Stimulated activated CD8-positive, alpha-beta memory T cell treated with anti-CD3 and anti-CD28 coated beads, Interleukin-2, amount 100 ng/mL, for 1 hour (primary cell): Measurements from ENCODE around the gene FERMT3.

Source experiments
- DNase-seq, 2 donors: peaks; one replicate each; pipeline ENCODE4 v3.0.0-alpha.2; 2020; ENCODE audit warnings: low read depth in 2 of 2

FERMT3 gene

DNA sequence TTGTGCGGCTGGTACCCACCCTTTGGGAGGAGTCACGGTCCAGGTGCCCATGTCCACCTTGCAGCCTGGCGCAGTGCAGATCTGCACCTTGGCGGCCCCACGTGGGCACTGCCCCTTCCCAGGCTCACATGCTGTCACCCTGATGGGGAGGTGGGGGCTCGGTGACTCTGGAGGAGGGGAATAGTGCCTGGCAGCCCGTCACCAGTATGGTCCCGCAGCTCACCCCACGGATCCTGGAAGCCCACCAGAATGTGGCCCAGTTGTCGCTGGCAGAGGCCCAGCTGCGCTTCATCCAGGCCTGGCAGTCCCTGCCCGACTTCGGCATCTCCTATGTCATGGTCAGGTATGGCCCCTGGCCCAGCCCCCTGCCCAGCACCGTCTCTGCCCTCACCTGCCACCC is 14.3 kb downstream of the FERMT3 start:
- no peak for DNase-seq

DNA sequence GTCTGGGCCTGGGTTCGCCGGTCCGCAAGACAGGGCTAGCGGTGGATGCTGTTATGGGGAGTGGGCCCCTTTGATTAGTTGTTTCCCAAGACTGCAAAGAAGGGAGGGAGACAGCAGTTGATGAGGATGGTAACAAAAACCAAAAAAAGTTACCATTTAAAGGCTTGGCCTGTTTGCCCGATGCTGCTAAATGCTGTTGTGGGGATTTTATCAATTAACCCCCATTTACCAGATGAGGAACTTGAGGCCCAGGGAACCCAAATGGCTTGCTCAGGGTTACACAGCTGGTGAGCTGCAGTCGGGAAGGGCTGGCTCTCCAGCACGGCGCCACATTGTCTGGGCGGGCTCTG is 16.1 kb downstream of the FERMT3 start:
- DNase-seq = no peak

DNA sequence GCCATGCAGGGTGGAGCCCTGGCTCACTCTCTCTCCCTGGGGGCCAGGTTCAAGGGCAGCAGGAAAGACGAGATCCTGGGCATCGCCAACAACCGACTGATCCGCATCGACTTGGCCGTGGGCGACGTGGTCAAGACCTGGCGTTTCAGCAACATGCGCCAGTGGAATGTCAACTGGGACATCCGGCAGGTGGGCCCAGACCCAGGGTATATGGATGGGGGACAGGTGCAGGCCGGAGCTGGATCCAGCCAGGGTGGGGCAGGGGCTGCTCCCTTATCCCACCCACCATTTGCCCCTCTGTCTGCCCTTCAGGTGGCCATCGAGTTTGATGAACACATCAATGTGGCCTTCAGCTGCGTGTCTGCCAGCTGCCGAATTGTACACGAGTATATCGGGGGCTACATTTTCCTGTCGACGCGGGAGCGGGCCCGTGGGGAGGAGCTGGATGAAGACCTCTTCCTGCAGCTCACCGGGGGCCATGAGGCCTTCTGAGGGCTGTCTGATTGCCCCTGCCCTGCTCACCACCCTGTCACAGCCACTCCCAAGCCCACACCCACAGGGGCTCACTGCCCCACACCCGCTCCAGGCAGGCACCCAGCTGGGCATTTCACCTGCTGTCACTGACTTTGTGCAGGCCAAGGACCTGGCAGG is 16.6 kb downstream of the FERMT3 start:
- no peak for DNase-seq

DNA sequence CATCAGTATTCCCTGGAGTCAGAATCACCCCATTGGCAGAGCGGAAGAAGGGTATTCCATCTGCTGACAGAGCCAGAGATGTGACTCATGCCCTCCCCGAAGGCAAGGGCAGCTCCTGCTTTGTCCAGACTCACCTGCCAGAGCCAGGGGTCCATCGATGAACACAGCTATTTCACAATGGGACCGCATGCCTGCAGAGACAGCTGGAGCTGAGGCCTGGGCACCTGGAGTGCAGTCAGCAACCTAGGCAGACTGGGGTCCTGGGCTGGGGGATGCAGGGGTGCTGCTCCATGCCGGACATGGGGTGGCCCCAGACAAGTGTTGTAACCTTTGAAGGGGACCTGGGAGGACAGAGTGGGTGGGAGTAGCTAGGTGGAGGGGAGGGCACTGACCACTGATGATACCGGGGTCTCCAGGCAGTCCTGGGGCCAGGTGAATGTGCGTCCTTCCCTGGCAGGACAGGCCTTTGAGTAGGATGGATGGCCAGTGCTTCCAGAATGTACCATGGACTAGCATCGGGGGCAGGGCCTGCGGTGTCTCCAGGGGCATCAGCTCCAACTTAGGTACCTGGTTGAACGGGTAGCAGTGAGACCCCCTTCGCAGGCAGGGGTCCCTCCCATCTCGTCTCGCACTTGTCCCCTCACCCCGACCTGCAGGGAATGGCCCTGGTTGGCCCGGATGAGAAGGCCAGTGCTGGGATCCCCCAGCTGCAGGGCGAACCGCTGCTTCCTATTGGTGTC is 17.8 kb downstream of the FERMT3 start:
- DNase-seq = no peak

DNA sequence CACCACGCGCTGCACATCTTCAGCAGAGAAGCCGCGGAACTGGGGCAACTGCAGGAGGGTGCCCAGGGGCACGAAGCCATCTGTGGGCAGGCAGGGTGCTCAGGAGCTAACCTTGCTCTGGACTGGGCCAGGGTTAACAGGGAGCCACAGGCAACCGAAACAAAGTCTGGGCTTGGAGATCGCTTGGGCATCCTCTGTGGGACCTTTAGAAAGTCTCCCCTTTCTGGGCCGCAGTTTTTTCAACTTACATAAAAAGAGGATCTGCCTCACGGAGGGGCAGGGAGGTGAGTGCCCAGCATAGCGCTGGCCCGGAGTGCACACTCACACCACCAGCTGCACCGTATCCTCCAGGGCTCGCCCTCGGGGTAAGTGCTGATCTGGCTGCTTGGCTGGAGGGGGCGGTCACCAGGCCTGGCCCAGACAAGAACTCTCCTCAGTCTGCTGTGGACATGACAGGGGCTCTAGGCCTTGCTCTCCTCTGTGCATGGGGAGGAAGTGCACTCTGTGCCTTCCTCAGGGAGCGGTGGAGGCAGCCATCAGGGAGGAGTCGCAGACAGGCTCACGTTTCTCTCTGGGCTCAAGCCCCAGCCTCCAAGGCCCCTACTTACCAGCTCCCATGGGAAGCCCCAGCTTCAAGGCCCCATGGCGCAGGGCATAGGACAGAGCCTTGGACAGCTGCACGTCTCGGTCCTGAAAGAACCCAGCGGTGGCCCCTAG is 18.5 kb downstream of the FERMT3 start:
- DNase-seq = no peak

DNA sequence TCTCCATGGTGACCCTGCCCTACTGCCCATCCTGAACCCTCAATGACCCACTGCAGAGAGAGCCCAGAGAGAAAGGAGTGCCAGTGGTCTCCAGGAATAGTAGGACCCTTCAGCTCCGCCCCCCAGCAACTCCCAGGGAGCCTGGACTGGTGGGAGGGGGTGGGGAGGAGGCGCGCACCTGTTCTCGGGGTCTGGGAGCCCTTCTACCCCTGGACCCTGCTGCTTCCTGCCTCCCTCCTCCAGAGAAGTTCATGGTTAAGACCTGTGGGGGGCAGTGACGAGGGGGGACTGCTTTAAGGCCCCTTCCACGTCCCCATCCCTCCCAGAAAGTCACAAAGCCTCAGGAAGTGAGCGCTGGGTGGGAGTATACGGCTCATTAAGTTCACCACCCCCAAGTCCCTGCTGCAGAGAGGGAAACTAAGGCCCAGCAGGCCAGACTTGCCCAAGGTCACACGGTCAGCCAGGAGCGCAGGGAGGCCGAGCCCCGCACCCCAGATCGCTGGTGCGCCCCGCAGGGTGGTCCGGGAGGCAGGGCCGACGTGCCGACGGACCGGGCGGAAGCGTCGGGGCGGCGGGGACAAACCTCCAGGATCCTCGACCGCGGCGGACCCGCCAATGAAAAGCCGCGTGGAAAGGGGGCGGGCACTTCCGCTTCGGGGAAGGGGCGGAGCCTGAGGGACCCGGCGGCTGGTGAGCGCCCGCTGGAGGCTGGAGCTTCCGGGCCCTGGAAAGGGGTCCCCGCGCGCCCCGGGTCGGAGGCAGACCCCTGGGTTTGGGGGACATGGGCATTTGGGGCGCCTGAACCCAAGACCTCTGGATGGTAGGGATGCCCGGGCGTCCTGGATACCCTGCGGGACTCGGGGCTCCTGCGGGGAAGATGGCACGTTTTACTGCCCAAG is 19.3 kb downstream of the FERMT3 start, which contains the start of the genes NUDT22 and TRPT1:
NUDT22 (plus strand) TSS at position 667 of the 899 bp plus-strand sequence. CDS start 379 bp downstream, outside the sequence.
TRPT1 (minus strand) TSS at position 579 of the 899 bp plus-strand sequence; CDS start at position 253, 326 bp downstream.
- DNase-seq = peak; percentile 86 to 89

DNA sequence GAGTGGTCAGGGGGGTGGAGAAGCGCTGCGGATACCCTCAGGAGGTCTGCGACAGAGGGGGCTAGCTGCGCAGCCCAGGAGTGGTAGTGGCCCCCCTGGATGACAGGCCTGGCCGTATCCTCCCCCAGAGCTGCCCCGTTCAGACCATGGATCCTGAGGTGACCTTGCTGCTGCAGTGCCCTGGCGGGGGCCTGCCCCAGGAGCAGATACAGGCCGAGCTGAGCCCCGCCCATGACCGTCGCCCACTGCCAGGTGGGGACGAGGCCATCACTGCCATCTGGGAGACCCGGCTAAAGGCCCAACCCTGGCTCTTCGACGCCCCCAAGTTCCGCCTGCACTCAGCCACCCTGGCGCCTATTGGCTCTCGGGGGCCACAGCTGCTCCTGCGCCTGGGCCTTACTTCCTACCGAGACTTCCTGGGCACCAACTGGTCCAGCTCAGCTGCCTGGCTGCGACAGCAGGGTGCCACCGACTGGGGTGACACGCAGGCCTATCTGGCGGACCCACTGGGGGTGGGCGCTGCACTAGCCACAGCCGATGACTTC is 20.1 kb downstream of the FERMT3 start:
- DNase-seq = peak in 1 of 2 donors; percentile 38

DNA sequence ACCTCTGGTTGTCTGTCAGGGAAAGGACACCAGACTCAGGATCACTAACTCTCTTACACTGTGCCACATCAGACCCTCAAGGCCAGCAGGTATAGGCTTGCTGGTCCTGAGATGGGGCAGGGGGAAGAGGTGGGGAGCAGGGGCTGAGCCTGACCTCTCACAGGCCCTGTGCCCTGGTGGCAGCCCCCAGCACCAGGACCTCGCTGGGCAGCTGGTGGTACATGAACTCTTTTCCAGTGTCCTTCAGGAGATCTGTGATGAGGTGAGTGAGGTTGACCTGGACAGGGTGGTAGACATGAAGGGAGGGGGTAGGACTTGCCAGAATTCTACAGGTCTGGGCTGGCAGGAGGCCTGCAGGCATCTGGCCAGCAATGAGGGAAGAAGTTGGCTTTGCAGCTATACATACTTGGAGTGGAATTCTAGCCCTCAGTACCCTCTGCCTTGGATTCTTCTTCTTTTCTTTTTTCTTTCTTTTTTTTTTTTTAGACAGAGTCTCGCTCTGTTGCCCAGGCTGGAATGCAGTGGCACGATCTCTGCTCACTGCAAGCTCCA is 21.0 kb downstream of the FERMT3 start:
- DNase-seq = no peak

DNA sequence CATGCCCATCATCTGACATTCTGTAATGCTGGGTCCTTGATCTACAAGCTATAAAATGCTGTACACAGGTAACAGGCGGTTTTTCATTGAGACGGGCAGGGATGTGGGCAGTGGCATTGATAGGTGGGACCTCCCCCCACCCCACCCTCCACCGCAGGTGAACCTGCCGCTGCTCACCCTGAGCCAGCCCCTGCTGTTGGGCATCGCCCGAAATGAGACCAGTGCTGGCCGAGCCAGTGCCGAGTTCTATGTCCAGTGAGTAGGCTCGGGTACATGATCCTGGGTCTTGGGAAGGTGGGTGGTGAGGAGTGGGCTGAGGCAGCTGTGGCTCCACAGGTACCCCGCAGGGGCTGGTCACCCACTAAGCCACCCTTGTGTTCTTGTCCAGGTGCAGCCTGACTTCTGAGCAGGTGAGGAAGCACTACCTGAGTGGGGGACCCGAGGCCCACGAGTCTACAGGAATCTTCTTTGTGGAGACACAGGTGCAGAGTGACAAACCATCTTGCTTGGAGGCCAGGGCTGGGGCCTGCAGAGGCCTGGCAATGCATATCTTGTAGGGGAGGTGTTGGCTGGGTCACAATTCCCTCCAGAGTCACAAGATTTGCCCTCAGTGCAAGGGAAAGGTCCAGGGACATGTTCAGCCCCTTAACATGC is 22.7 kb downstream of the FERMT3 start:
- no peak for DNase-seq

DNA sequence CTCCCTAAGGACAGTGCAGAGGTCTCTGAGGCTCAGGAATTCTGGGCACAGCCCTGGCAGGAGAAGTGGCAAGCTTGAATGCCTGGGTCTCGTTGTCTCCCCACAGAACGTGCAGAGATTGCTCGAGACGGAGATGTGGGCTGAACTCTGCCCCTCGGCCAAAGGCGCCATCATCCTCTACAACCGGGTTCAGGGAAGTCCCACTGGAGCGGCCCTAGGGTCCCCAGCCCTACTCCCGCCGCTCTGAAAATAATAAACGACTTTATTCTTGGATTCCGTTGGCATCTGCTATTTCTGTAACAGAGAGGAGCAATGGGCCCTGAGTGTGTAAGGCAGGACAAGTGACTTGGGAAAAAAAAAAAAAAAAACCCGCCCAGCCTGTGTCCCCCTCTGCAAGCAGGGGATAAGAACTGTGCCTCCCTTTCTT is 23.2 kb downstream of the FERMT3 start:
- DNase-seq = no peak

DNA sequence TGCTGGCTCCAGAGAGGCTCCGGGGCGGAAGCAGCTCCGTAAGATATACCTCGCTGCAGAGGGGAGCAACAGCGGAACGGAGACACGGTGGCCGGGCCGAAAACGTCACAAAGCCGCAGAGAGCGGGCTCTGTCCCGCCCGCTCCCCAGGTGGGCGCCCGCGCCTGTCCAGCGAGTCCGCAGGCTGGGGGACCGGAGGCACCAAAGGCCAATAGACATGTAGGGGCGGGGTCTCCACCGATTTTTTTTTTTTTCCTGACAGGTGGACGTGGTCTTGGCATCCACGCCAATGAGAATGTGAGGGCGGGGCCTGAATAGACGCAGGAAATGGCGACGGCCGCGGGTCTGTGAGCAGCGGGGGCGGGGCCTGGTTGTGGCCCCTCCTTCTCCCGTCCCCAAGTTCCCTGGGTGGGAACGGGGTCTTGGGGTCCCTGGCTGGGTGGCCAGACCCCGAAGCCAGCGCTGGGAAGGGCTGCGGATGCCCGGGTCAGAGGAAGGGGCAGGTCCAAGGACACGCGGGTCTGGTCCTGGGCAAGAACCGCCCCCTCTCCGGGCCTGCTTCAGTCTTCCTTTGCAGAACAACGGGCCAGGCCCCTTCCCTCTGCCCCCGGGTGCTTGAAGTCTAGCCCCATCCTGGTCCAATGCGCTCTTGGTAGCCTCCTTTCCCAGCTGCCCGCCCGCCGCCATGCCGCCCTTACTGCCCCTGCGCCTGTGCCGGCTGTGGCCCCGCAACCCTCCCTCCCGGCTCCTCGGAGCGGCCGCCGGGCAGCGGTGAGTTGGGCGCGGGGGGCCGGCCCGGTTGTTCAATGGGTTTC is 23.9 kb downstream of the FERMT3 start, which contains the start of gene DNAJC4:
DNAJC4 (plus strand) TSS at position 378 of the 814 bp plus-strand sequence; CDS start at position 685, 307 bp downstream.
- DNase-seq = peak in 1 of 2 donors; percentile 79

DNA sequence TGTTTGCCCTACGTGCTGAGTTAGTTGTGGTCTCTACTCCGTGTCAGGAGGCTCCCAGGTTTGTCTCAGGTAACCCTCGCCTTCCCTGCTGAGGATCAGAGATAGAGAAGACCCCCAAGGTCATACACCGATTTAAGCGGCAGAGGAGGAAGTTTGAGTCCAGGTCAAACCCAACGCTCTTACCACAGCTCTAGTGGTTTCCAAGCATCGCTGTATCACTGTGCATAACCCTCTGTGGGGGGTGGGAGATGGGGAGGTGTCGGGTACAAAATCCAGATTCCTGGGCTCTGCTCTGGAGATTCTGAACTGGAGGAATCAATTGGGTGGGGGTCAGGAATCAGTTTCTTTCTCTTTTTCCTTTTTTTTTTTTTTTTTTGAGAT is 24.5 kb downstream of the FERMT3 start:
- no peak for DNase-seq

DNA sequence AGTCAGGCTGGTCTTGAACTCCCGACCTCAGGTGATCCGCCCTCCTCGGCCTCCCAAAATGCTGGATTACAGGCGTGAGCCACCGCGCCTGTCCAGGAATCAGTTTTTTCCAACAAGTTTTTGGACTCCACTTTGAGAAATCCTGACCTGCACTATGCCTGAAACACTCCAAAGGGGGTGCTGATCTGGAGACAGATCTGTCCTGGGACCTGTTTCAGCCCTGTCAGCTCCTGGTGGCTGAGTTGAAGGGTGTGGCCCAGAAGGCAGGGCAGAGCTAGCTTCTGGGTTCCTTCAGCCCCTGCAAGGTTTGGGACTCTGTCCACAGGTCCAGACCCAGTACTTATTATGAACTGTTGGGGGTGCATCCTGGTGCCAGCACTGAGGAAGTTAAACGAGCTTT is 25.0 kb downstream of the FERMT3 start:
- no peak for DNase-seq

DNA sequence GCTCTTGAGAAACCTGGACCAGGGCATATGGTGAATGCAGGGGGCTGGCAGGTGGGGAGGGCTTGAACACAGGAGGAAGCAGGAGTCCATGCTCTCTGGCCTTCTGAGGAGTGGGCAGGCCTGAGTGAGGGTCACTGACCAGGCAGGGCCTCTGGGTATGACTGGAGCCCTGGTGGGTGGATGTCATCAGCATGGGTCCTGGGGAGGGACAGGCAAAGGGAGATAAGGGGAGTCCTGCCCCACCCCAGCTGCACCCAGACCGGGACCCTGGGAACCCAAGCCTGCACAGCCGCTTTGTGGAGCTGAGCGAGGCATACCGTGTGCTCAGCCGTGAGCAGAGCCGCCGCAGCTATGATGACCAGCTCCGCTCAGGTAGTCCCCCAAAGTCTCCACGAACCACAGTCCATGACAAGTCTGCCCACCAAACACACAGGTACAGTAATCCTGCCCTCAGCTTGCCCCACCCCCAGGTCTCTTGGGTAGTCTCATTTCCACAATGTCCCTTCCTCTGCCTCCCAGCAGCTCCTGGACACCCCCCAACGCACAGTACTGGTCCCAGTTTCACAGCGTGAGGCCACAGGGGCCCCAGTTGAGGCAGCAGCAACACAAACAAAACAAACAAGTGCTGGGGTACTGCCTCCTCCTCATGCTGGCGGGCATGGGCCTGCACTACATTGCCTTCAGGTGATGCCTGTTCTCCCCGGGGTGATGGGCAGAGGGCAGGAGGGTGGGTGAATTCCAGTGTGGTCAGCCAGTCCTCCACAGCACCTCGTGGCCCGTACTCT is 25.9 kb downstream of the FERMT3 start:
- no peak for DNase-seq

DNA sequence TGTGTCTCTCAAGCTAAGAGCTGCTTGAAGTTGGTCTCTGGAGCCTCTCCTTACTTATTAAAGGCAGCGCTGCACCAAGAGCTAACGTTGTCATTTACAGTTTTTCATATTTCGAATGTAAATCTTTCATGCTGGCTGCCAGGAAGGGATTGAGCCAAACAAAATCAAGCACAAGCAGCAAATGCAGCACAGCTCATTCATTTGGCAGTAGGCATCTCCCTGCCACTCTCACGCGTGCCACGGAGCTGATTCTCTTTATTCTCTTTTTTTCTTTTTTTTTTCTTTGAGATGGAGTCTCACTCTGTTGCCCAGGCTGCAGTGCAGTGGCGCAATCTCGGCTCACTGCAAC is 26.4 kb downstream of the FERMT3 start:
- no peak for DNase-seq

DNA sequence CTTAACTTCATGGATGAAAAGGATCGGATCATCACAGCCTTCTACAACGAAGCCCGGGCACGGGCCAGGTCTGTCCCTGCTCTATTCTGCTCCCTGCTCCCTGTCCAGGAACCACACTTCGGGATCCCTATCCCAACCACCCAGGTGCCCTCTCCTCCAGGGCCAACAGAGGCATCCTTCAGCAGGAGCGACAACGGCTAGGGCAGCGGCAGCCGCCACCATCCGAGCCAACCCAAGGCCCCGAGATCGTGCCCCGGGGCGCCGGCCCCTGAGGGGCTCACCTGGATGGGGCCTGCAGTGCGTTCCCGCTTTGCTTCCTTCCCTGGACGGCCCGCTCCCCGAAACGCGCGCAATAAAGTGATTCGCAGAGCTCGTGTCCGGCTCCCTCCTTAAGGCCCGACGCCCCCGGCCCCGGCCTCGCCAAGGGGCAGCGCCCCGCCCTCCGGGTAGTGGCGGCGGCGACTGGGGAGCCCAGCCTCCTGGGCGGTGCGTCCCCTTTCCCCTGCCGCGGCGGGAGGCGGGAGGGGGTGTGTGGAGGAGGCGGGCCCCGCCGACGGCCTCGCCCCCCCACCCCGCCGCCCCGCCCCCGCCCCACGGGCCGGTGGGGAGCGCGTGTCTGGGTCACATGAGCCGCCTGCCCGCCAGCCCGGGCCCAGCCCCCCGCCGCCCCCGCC is 27.5 kb downstream of the FERMT3 start, which contains the start of gene VEGFB:
VEGFB (plus strand) TSS at position 672 of the 674 bp plus-strand sequence. CDS start 250 bp downstream, outside the sequence.
- DNase-seq = peak in 1 of 2 donors; percentile 64

DNA sequence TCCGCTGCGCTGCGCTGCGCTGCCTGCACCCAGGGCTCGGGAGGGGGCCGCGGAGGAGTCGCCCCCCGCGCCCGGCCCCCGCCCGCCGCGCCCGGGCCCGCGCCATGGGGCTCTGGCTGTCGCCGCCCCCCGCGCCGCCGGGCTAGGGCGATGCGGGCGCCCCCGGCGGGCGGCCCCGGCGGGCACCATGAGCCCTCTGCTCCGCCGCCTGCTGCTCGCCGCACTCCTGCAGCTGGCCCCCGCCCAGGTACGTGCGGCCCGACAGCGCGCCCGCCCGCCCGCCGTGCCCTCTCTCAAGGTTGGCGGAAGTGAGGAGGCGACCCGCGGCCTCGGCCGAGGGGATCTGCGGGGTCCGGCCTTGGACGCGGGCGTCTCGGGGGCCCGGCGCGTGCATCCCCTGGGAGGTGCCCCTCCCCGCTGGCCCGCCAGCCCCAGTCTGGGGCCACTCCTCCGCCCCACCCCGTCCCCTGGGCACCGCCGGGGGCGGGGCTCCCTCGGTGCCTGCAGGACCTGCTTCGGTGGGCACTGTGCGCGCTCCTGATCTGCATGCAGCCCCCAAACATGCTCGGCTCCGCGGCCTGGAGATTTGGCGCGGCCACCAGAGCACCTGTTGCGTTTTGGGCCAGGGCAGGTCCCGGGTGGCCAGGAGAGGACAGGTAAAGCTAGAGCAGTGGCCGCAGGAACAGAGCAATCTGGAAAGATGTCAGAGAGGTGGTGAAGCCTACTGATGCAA is 28.3 kb downstream of the FERMT3 start:
- no peak for DNase-seq
